ENCODE data around the gene LSAMP. TPM values are rescaled to one million over a fixed set of nuclear protein-coding genes. Genes with fewer than 3 reads are reported as not detected.
"Not testable (repeated sequence)": the region's sequence is repeated elsewhere in the genome, so short reads cannot be mapped to it uniquely, and the experiment has no call there.

LSAMP gene
- polyA plus RNA-seq, 1 experiment, result 2.7 TPM

- no peak for DNase-seq (ENCODE audit: low read depth)
- CTCF ChIA-PET, result no interaction called here
- Histone ChIP-seq H3K36me3 (ENCODE audit: control insufficient read depth, insufficient read depth, low read length) (no peaks in the 10 kb centered on the region), H3K4me3 (ENCODE audit: low read depth, low read length) (no peak overlapping the region), H3K27me3 (ENCODE audit: control insufficient read depth, insufficient read depth, low read length) (no peaks in the 10 kb centered on the region)
- POLR2A ChIA-PET, result no interaction called here
- TF ChIP-seq CTCF (IDR thresholded peaks at IDR 0.05; ENCODE audit: insufficient read depth, low read depth, low read length), result no peak
Observed at GRCh38 chr3:115768661-115769060, 676.6 kb downstream of the LSAMP start.

- Histone ChIP-seq H3K4me3 (ENCODE audit: low read depth, low read length) (no peak overlapping the region), H3K27me3 (ENCODE audit: control insufficient read depth, insufficient read depth, low read length) (no peaks in the 10 kb centered on the region), H3K36me3 (ENCODE audit: control insufficient read depth, insufficient read depth, low read length) (no peaks in the 10 kb centered on the region)
- POLR2A ChIA-PET, result no interaction called here
- DNase-seq (ENCODE audit: low read depth), result no peak
- TF ChIP-seq CTCF (IDR thresholded peaks at IDR 0.05; ENCODE audit: insufficient read depth, low read depth, low read length), result no peak
- CTCF ChIA-PET, result interaction anchor here (0.9 to 1.7 kb wide), 2 partner anchors 17 to 51 kb away, joined by 3 to 6 read pairs; no protein-coding TSS in a partner anchor
Observed at GRCh38 chr3:115766587-115767482, 678.5 kb downstream of the LSAMP start.

GRCh38 chr3:115761927-115762305 is 683.4 kb downstream of the LSAMP start:
- Histone ChIP-seq H3K36me3 (ENCODE audit: control insufficient read depth, insufficient read depth, low read length) (no peaks in the 10 kb centered on the region), H3K4me3 (ENCODE audit: low read depth, low read length) (no peak overlapping the region), H3K27me3 (ENCODE audit: control insufficient read depth, insufficient read depth, low read length) (no peaks in the 10 kb centered on the region)
- no peak for TF ChIP-seq CTCF (IDR thresholded peaks at IDR 0.05; ENCODE audit: insufficient read depth, low read depth, low read length)
- DNase-seq (ENCODE audit: low read depth), result no peak
- CTCF ChIA-PET, result interaction anchor here (1.1 to 1.7 kb wide), 2 partner anchors 15 to 22 kb away, joined by 3 read pairs; no protein-coding TSS in a partner anchor
- POLR2A ChIA-PET, result no interaction called here

GRCh38 chr3:115760716-115761115 is 684.6 kb downstream of the LSAMP start:
- no peak for DNase-seq (ENCODE audit: low read depth)
- ChIA-PET POLR2A (no interaction called here), CTCF (interaction anchor here (1.7 kb wide), 1 partner anchor 16 kb away, joined by 3 read pairs; no protein-coding TSS in a partner anchor)
- Histone ChIP-seq H3K4me3 (ENCODE audit: low read depth, low read length) (no peak overlapping the region), H3K36me3 (ENCODE audit: control insufficient read depth, insufficient read depth, low read length) (no peaks in the 10 kb centered on the region), H3K27me3 (ENCODE audit: control insufficient read depth, insufficient read depth, low read length) (no peaks in the 10 kb centered on the region)
- no peak for TF ChIP-seq CTCF (IDR thresholded peaks at IDR 0.05; ENCODE audit: insufficient read depth, low read depth, low read length)

- Histone ChIP-seq H3K4me3 (ENCODE audit: low read depth, low read length) (no peak overlapping the region), H3K27me3 (ENCODE audit: control insufficient read depth, insufficient read depth, low read length) (no peaks in the 10 kb centered on the region), H3K36me3 (ENCODE audit: control insufficient read depth, insufficient read depth, low read length) (no peaks in the 10 kb centered on the region)
- TF ChIP-seq CTCF (IDR thresholded peaks at IDR 0.05; ENCODE audit: insufficient read depth, low read depth, low read length), result no peak
- ChIA-PET CTCF (interaction anchor here (0.8 to 1.8 kb wide), 2 partner anchors 14 to 26 kb away, joined by 3 to 4 read pairs; no protein-coding TSS in a partner anchor), POLR2A (interaction anchor here (0.6 kb wide), 1 partner anchor 46 kb away, joined by 3 read pairs; no protein-coding TSS in a partner anchor)
- DNase-seq (ENCODE audit: low read depth), result no peak
Observed at GRCh38 chr3:115758076-115758763, 687.1 kb downstream of the LSAMP start.

GRCh38 chr3:115752978-115753377 is 692.3 kb downstream of the LSAMP start:
- H3K27me3 ChIP-seq (ENCODE audit: control insufficient read depth, insufficient read depth, low read length); CTCF ChIA-PET: not testable (repeated sequence)

More at GRCh38 chr3:115752978-115753377, 692.3 kb downstream of the LSAMP start:
- H3K4me3 ChIP-seq (ENCODE audit: low read depth, low read length); H3K36me3 ChIP-seq (ENCODE audit: control insufficient read depth, insufficient read depth, low read length); DNase-seq (ENCODE audit: low read depth); POLR2A ChIA-PET: not testable (repeated sequence)
